GM23248 (cell line): ENCODE measurements around the gene HOXB6. TPM values are rescaled to one million over a fixed set of nuclear protein-coding genes. Genes with fewer than 3 reads are reported as not detected.

Source experiments
- DNase-seq: peaks from one replicate; pipeline ENCODE4 v3.0.0-alpha.2; 2015
- H2AFZ ChIP-seq: fragments of 200-600 bp; sonication (generic); 2 replicates; pipeline ENCODE4 v1.6.1; 2016; ENCODE audit warnings: antibody characterized with exemption
- H3F3A ChIP-seq: fragments of 200-600 bp; sonication (generic); 2 replicates; pipeline ENCODE4 v1.6.1; 2016; ENCODE audit warnings: mild to moderate bottlenecking, antibody characterized with exemption, mixed run types; ENCODE audit not compliant: insufficient read depth
- H3K27ac ChIP-seq: fragments of 200-600 bp; sonication (generic); 2 replicates; pipeline ENCODE4 v1.5.1; 2016; ENCODE audit warnings: mild to moderate bottlenecking
- H3K27me3 ChIP-seq: fragments of 200-600 bp; sonication (generic); replicated peaks from 2 replicates; pipeline ENCODE4 v1.6.1; 2016; ENCODE audit warnings: mild to moderate bottlenecking; ENCODE audit not compliant: insufficient read depth
- H3K36me3 ChIP-seq: fragments of 200-600 bp; sonication (generic); 2 replicates; pipeline ENCODE4 v1.6.1; 2016; ENCODE audit warnings: low read depth, mild to moderate bottlenecking
- H3K4me1 ChIP-seq: fragments of 200-600 bp; sonication (generic); 2 replicates; pipeline ENCODE4 v1.6.1; 2016; ENCODE audit warnings: mild to moderate bottlenecking; ENCODE audit not compliant: insufficient read depth
- H3K4me2 ChIP-seq: fragments of 200-600 bp; sonication (generic); one replicate; pipeline ENCODE4 v1.6.1; 2016; ENCODE audit warnings: mild to moderate bottlenecking; ENCODE audit not compliant: unreplicated experiment
- H3K4me3 ChIP-seq: fragments of 200-600 bp; sonication (generic); 2 replicates; pipeline ENCODE4 v1.5.1; 2016; ENCODE audit warnings: mild to moderate bottlenecking
- H3K79me2 ChIP-seq: fragments of 200-600 bp; sonication (generic); 2 replicates; pipeline ENCODE4 v1.6.1; 2016; ENCODE audit warnings: mild to moderate bottlenecking; ENCODE audit not compliant: insufficient read depth
- H3K9ac ChIP-seq: fragments of 200-600 bp; sonication (generic); 2 replicates; pipeline ENCODE4 v1.6.1; 2016; ENCODE audit warnings: mild to moderate bottlenecking
- H3K9me2 ChIP-seq: fragments of 200-600 bp; sonication (generic); 2 replicates; pipeline ENCODE4 v1.6.1; 2016; ENCODE audit warnings: mixed run types, mild to moderate bottlenecking, moderate library complexity; ENCODE audit not compliant: insufficient read depth
- H3K9me3 ChIP-seq: fragments of 200-600 bp; sonication (generic); one replicate; pipeline ENCODE4 v1.6.1; 2017; ENCODE audit warnings: low read depth
- H4K20me1 ChIP-seq: fragments of 200-600 bp; sonication (generic); 2 replicates; pipeline ENCODE4 v1.6.0; 2016; ENCODE audit not compliant: insufficient read depth
- EZH2 ChIP-seq: fragments of 200-600 bp; sonication (generic); IDR thresholded peaks from 2 replicates; pipeline ENCODE4 v1.6.1; 2018; ENCODE audit warnings: antibody characterized with exemption, mild to moderate bottlenecking; ENCODE audit not compliant: insufficient read depth, poor library complexity, severe bottlenecking
- EZH2phosphoT487 ChIP-seq: fragments of 200-600 bp; sonication (generic); IDR thresholded peaks from 2 replicates; pipeline ENCODE4 v1.6.1; 2018; ENCODE audit warnings: antibody characterized with exemption, moderate library complexity, mild to moderate bottlenecking, low read depth; ENCODE audit not compliant: insufficient read depth
- WGBS, 2 experiments: methylation state at CpG; one replicate each; pipeline ENCODE4 v1.1.6; 2015 to 2017; ENCODE audit warnings: low lambda C conversion rate in 2 of 2, low coverage in 1 of 2; ENCODE audit errors: missing lambda C conversion rate in 2 of 2; 5-methylcytosine and 5-hydroxymethylcytosine counted together
- in situ Hi-C: fragments of 300-500 bp; cut with MboI; formaldehyde crosslinking; loops from 2 replicates; pipeline ENCODE4 v1.15.0; 2020
- microRNA counts: library from miRNA; unstranded; fragments of <30 nt; microRNA quantifications from one replicate; lab custom pipeline; 2016
- microRNA-seq: library from miRNA; unstranded; fragments of <30 nt; microRNA quantifications from one replicate; pipeline ENCODE4, GENCODE V29; 2016; ENCODE audit warnings: borderline number of aligned reads
- polyA plus RNA-seq: library from polyadenylated mRNA; unstranded; fragments of >200 nt; fragmentation: Nextera tagmentation; extraction: Ambion mirVana; gene quantifications from 2 replicates; pipeline ENCODE4 v1.2.1, GENCODE V29; 2016
- small RNA-seq: library from RNA; depleted of rRNA; stranded (forward); fragments of <200 nt; gene quantifications from one replicate; pipeline ENCODE3, GENCODE V24; 2014; ENCODE audit warnings: low read depth, low replicate concordance
- total RNA-seq: library from RNA; depleted of rRNA; stranded (reverse); fragments of >200 nt; shearing (Covaris generic); gene quantifications from 2 replicates; pipeline ENCODE4 v1.2.3, GENCODE V29; 2014; rRNA removed

The HOXB6 gene
- total and polyA plus RNA-seq, 2 experiments from 2014 or later = 6.2 to 7.5 TPM

GRCh38 chr17:48546137-48546923 is 58.5 kb downstream of the HOXB6 start:
- 23 to 24% methylated on average over 10 of the region's 10 CpGs for WGBS, 2 experiments

More at GRCh38 chr17:48546137-48546923, 58.5 kb downstream of the HOXB6 start:
- peak overlapping the region; percentile 99 for H3K9ac ChIP-seq
- TF ChIP-seq EZH2 = no peak
- no peak for TF ChIP-seq EZH2phosphoT487
- H3K36me3 ChIP-seq = no peaks in the 10 kb centered on the region; the same call in 1 of the 2 replicates
- H3F3A ChIP-seq = peaks cover 44% of the 10 kb centered on the region
- no peaks in the 10 kb centered on the region for H4K20me1 ChIP-seq
- no peaks in the 10 kb centered on the region for H3K27me3 ChIP-seq
- H3K4me2 ChIP-seq = peak overlapping the region; percentile 93
- in situ Hi-C loops = no loop called here
- H3K79me2 ChIP-seq = peaks cover 55% of the 10 kb centered on the region
- no peaks in the 10 kb centered on the region for H3K9me3 ChIP-seq
- peak; percentile 61 for DNase-seq
- peak overlapping the region; percentile 66 for H3K4me3 ChIP-seq
- H2AFZ ChIP-seq = peak overlapping the region; percentile 92
- H3K9me2 ChIP-seq = no peaks in the 10 kb centered on the region
- peak overlapping the region; percentile 96 for H3K27ac ChIP-seq
- peaks cover 39% of the 10 kb centered on the region for H3K4me1 ChIP-seq

MicroRNA genes within 50 kb of the gene (microRNA counts, 767-probe panel; counts per million panel counts)
- microRNA hsa-miR-10a-5p (lab: Ali Mortazavi, UCI) = 6,041 counts per million, percentile 92 among the panel's probes with 10 or more counts

Small RNAs within 50 kb of the gene (microRNA-seq; reads per million reads assigned to microRNA genes)
- gene MIR196A1 = not detected

Small RNAs within 50 kb of the gene (small RNA-seq; reads per million reads assigned to genes)
- not detected for gene MIR196A1

Other genes with a start within 250 kb of the HOXB6 start
- gene SKAP1, start 174.8 kb downstream of the HOXB6 start, total RNA-seq = not detected in 2 replicates
- not detected in 2 replicates for gene SKAP1, start 174.8 kb downstream of the HOXB6 start, polyA plus RNA-seq
- not detected in 2 replicates for gene HOXB1, start 74.0 kb downstream of the HOXB6 start, total RNA-seq
- not detected in 2 replicates for gene HOXB1, start 74.0 kb downstream of the HOXB6 start, polyA plus RNA-seq
- 9.6 and 12.1 TPM in 2 replicates for gene HOXB2, start 59.9 kb downstream of the HOXB6 start, total RNA-seq
- gene HOXB2, start 59.9 kb downstream of the HOXB6 start, polyA plus RNA-seq = 25.3 and 27.4 TPM in 2 replicates
- 2.2 and 3.3 TPM in 2 replicates for gene HOXB4, start 26.6 kb downstream of the HOXB6 start, total RNA-seq
- gene HOXB4, start 26.6 kb downstream of the HOXB6 start, polyA plus RNA-seq = 0.54 and 1.2 TPM in 2 replicates
- 1.9 and 4.8 TPM in 2 replicates for gene HOXB3, start 14.7 kb downstream of the HOXB6 start, total RNA-seq
- gene HOXB3, start 14.7 kb downstream of the HOXB6 start, polyA plus RNA-seq = 1.9 and 2.4 TPM in 2 replicates
- 0.22 TPM in 1 of 2 replicates, not detected in the other for gene HOXB5, start 11.2 kb downstream of the HOXB6 start, total RNA-seq
- 1.3 and 2.0 TPM in 2 replicates for gene HOXB5, start 11.2 kb downstream of the HOXB6 start, polyA plus RNA-seq
- 7.1 and 11.1 TPM in 2 replicates for gene HOXB7, start 6.0 kb upstream of the HOXB6 start, total RNA-seq
- gene HOXB7, start 6.0 kb upstream of the HOXB6 start, polyA plus RNA-seq = 18.9 and 19.4 TPM in 2 replicates
- gene HOXB8, start 10.3 kb upstream of the HOXB6 start, total RNA-seq = not detected in 2 replicates
- gene HOXB8, start 10.3 kb upstream of the HOXB6 start, polyA plus RNA-seq = not detected in 2 replicates
- not detected in 2 replicates for gene HOXB9, start 21.4 kb upstream of the HOXB6 start, total RNA-seq
- not detected in 2 replicates for gene HOXB9, start 21.4 kb upstream of the HOXB6 start, polyA plus RNA-seq
- gene PRAC1, start 117.5 kb upstream of the HOXB6 start, total RNA-seq = not detected in 2 replicates
- not detected in 2 replicates for gene PRAC1, start 117.5 kb upstream of the HOXB6 start, polyA plus RNA-seq
- gene PRAC2, start 118.2 kb upstream of the HOXB6 start, total RNA-seq = not detected in 2 replicates
- gene PRAC2, start 118.2 kb upstream of the HOXB6 start, polyA plus RNA-seq = not detected in 2 replicates
- not detected in 2 replicates for gene HOXB13, start 123.8 kb upstream of the HOXB6 start, total RNA-seq
- gene HOXB13, start 123.8 kb upstream of the HOXB6 start, polyA plus RNA-seq = not detected in 2 replicates
- gene TTLL6, start 212.2 kb upstream of the HOXB6 start, total RNA-seq = not detected in 2 replicates
- gene TTLL6, start 212.2 kb upstream of the HOXB6 start, polyA plus RNA-seq = not detected in 2 replicates
- gene CALCOCO2, start 226.0 kb upstream of the HOXB6 start, total RNA-seq = 40.9 and 60.6 TPM in 2 replicates
- 92.4 and 101 TPM in 2 replicates for gene CALCOCO2, start 226.0 kb upstream of the HOXB6 start, polyA plus RNA-seq